HT-29 (cell line): Measurements from ENCODE around the gene CD74. TPM values are rescaled to one million over a fixed set of nuclear protein-coding genes. Genes with fewer than 3 reads are reported as not detected.
A peak's percentile ranks its signal among the peaks of the same experiment; 100 is the strongest.

Experiments
- DNase-seq: peaks from one replicate; pipeline ENCODE4 v3.0.0-alpha.2; 2015; ENCODE audit warnings: low spot score
- total RNA-seq: library from RNA; depleted of rRNA; stranded (reverse); fragments of >200 nt; shearing (Covaris generic); gene quantifications from 2 replicates; pipeline ENCODE4 v1.2.3, GENCODE V29; 2014; rRNA removed

The CD74 gene
- total RNA-seq, 1 experiment from 2014 or later, result 12.7 TPM

- no peak for DNase-seq
Observed at GRCh38 chr5:150364004-150364403, 48.7 kb downstream of the CD74 start.

- no peak for DNase-seq
Observed at GRCh38 chr5:150363185-150363584, 49.5 kb downstream of the CD74 start.

GRCh38 chr5:150361301-150361700 lies 51.4 kb downstream of the CD74 start:
- no peak for DNase-seq

- peak; percentile 37 for DNase-seq
Observed at GRCh38 chr5:150358261-150359095, 54.2 kb downstream of the CD74 start.

- peak; percentile 98 for DNase-seq
Observed at GRCh38 chr5:150357326-150358260, 55.1 kb downstream of the CD74 start, which contains the start of gene TCOF1. Gene TCOF1 (plus strand): TSS chr5:150357697. CDS start chr5:150357747, 50 bp downstream.

- DNase-seq, result no peak
Observed at GRCh38 chr5:150356575-150357294, 56.0 kb downstream of the CD74 start.

- DNase-seq, result no peak
Observed at GRCh38 chr5:150355791-150356190, 56.9 kb downstream of the CD74 start.

GRCh38 chr5:150353032-150353675 lies 59.6 kb downstream of the CD74 start:
- DNase-seq, result no peak

GRCh38 chr5:150352244-150353031 lies 60.3 kb downstream of the CD74 start:
- DNase-seq, result no peak

Other genes starting within 250 kb of the CD74 start
- gene CDX1, start 246.1 kb downstream of the CD74 start, total RNA-seq, result 3.9 and 6.6 TPM in 2 replicates
- 0.66 and 0.76 TPM in 2 replicates for gene SLC6A7, start 222.8 kb downstream of the CD74 start, total RNA-seq
- not detected in 2 replicates for gene CAMK2A, start 123.1 kb downstream of the CD74 start, total RNA-seq
- not detected in 2 replicates for gene ARSI, start 110.0 kb downstream of the CD74 start, total RNA-seq
- gene TCOF1, start 55.2 kb downstream of the CD74 start, total RNA-seq, result 83.9 and 85.7 TPM in 2 replicates
- 1,946 and 1,965 TPM in 2 replicates for gene RPS14, start 36.8 kb upstream of the CD74 start, total RNA-seq
- gene NDST1, start 95.2 kb upstream of the CD74 start, total RNA-seq, result 6.9 and 11.0 TPM in 2 replicates
- 0.44 and 0.56 TPM in 2 replicates for gene SYNPO, start 227.8 kb upstream of the CD74 start, total RNA-seq
- not detected in 2 replicates for gene MYOZ3, start 248.3 kb upstream of the CD74 start, total RNA-seq